H1 (cell line): ENCODE measurements around the gene INHA. TPM values are rescaled to one million over a fixed set of nuclear protein-coding genes. Genes with fewer than 3 reads are reported as not detected.

ENCODE experiments used
- CREB1 ChIP-seq: IDR thresholded peaks from 2 replicates; pipeline ENCODE4 v1.6.1; 2012; ENCODE audit warnings: inconsistent platforms
- E2F6 ChIP-seq: IDR thresholded peaks from 2 replicates; pipeline ENCODE4 v1.6.1; 2012; ENCODE audit warnings: inconsistent platforms
- EZH2 ChIP-seq: fragments of 200-600 bp; sonication (generic); IDR thresholded peaks from 2 replicates; pipeline ENCODE4 v1.7.1; 2012; ENCODE audit warnings: low read depth, mild to moderate bottlenecking, moderate library complexity, low read length, inconsistent platforms; ENCODE audit not compliant: severe bottlenecking
- PHF8 ChIP-seq: fragments of 200-600 bp; sonication (generic); conservative IDR thresholded peaks from 2 replicates; pipeline ENCODE4 v1.7.1; 2012; ENCODE audit warnings: low read depth, mild to moderate bottlenecking, inconsistent platforms, low read length, moderate library complexity
- RAD21 ChIP-seq, 2 experiments: IDR thresholded peaks in 1 of 2; conservative IDR thresholded peaks in 1 of 2; 2 replicates each; pipeline ENCODE4 v1.6.1; 2011; ENCODE audit warnings: low read depth in 2 of 2, low read length in 2 of 2, improper control_type of control experiment in 1 of 2, inconsistent platforms in 1 of 2, mild to moderate bottlenecking in 1 of 2, moderate library complexity in 1 of 2
- RFX5 ChIP-seq: IDR thresholded peaks from 2 replicates; pipeline ENCODE4 v1.6.1; 2011; ENCODE audit warnings: low read depth, low read length, improper control_type of control experiment, borderline replicate concordance
- SP1 ChIP-seq: IDR thresholded peaks from 2 replicates; pipeline ENCODE4 v1.6.1; 2011; ENCODE audit warnings: low read depth, low read length
- ZNF274 ChIP-seq: IDR thresholded peaks from 2 replicates; pipeline ENCODE4 v1.7.0; 2012; ENCODE audit warnings: low read length, borderline replicate concordance; ENCODE audit errors: extremely low read depth
- polyA plus RNA-seq, 7 experiments: library from polyadenylated mRNA; depleted of rRNA in 3 of 7; stranded (reverse) in 5 of 7; unstranded in 2 of 7; fragments of >200 nt in 5 of 7; fragments of 200-250 nt in 2 of 7; gene quantifications; 1 replicate in 5 of 7; 2 replicates in 1 of 7; 4 replicates in 1 of 7; pipeline versions ENCODE4 v1.2.1 to v1.2.3, GENCODE V29; 2011 to 2013; ENCODE audit warnings: missing spikeins in 2 of 7, mixed read lengths in 2 of 7
- total RNA-seq: library from RNA; stranded (reverse); fragmentation: NEBNext Ultra II Directional; extraction: Animal tissue kit (Norgen Biotek cat#: 25700); gene quantifications from 2 replicates; pipeline ENCODE4 v1.2.1, GENCODE V29; 2021
- TF ChIP-seq, protein P1 (sequence below): fragments of 300-600 bp; sonication (generic); IDR thresholded peaks from 2 replicates; pipeline ENCODE4 v1.7.1; 2012; ENCODE audit warnings: low read length, moderate library complexity, mild to moderate bottlenecking, inconsistent platforms; ENCODE audit not compliant: insufficient replicate concordance

Gene INHA
- total and polyA plus RNA-seq, 2 of the 8 experiments (the other 6 are each of a cell fraction or from before 2014, with no cell fraction given) = 0.65 to 2.7 TPM

DNA sequence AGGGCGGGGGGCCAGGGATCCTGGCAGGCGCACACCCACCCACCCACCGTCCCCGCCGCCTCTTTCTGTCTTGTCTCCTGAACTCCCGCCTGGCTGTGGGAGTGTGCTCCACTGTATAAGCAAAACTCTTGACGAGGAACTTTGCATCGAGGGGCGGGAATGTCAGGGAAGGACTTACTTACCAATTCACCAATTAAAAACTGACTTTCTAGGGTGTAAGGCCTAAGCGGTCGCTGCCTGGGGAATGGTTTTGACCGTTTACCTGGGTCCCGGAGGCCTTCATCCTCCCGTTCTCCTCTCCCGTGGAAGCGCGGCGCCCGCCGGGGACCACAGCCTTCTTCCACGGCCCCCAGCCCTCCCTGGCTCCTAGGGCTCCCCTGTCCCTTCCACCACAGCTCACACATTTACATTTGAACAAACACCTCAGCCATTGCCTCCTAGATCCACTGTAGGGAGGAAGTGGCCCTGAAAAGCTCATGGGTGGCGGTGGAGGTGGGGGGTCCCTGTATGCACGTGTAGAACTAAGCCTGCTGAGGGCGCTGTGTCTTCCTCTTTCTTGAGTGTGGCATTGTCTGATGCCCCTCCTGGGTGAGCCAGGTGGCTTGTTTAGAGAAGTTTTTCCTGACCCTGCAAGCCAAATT lies 49.0 kb upstream of the INHA start (continued):
- TF ChIP-seq, protein P1, sequence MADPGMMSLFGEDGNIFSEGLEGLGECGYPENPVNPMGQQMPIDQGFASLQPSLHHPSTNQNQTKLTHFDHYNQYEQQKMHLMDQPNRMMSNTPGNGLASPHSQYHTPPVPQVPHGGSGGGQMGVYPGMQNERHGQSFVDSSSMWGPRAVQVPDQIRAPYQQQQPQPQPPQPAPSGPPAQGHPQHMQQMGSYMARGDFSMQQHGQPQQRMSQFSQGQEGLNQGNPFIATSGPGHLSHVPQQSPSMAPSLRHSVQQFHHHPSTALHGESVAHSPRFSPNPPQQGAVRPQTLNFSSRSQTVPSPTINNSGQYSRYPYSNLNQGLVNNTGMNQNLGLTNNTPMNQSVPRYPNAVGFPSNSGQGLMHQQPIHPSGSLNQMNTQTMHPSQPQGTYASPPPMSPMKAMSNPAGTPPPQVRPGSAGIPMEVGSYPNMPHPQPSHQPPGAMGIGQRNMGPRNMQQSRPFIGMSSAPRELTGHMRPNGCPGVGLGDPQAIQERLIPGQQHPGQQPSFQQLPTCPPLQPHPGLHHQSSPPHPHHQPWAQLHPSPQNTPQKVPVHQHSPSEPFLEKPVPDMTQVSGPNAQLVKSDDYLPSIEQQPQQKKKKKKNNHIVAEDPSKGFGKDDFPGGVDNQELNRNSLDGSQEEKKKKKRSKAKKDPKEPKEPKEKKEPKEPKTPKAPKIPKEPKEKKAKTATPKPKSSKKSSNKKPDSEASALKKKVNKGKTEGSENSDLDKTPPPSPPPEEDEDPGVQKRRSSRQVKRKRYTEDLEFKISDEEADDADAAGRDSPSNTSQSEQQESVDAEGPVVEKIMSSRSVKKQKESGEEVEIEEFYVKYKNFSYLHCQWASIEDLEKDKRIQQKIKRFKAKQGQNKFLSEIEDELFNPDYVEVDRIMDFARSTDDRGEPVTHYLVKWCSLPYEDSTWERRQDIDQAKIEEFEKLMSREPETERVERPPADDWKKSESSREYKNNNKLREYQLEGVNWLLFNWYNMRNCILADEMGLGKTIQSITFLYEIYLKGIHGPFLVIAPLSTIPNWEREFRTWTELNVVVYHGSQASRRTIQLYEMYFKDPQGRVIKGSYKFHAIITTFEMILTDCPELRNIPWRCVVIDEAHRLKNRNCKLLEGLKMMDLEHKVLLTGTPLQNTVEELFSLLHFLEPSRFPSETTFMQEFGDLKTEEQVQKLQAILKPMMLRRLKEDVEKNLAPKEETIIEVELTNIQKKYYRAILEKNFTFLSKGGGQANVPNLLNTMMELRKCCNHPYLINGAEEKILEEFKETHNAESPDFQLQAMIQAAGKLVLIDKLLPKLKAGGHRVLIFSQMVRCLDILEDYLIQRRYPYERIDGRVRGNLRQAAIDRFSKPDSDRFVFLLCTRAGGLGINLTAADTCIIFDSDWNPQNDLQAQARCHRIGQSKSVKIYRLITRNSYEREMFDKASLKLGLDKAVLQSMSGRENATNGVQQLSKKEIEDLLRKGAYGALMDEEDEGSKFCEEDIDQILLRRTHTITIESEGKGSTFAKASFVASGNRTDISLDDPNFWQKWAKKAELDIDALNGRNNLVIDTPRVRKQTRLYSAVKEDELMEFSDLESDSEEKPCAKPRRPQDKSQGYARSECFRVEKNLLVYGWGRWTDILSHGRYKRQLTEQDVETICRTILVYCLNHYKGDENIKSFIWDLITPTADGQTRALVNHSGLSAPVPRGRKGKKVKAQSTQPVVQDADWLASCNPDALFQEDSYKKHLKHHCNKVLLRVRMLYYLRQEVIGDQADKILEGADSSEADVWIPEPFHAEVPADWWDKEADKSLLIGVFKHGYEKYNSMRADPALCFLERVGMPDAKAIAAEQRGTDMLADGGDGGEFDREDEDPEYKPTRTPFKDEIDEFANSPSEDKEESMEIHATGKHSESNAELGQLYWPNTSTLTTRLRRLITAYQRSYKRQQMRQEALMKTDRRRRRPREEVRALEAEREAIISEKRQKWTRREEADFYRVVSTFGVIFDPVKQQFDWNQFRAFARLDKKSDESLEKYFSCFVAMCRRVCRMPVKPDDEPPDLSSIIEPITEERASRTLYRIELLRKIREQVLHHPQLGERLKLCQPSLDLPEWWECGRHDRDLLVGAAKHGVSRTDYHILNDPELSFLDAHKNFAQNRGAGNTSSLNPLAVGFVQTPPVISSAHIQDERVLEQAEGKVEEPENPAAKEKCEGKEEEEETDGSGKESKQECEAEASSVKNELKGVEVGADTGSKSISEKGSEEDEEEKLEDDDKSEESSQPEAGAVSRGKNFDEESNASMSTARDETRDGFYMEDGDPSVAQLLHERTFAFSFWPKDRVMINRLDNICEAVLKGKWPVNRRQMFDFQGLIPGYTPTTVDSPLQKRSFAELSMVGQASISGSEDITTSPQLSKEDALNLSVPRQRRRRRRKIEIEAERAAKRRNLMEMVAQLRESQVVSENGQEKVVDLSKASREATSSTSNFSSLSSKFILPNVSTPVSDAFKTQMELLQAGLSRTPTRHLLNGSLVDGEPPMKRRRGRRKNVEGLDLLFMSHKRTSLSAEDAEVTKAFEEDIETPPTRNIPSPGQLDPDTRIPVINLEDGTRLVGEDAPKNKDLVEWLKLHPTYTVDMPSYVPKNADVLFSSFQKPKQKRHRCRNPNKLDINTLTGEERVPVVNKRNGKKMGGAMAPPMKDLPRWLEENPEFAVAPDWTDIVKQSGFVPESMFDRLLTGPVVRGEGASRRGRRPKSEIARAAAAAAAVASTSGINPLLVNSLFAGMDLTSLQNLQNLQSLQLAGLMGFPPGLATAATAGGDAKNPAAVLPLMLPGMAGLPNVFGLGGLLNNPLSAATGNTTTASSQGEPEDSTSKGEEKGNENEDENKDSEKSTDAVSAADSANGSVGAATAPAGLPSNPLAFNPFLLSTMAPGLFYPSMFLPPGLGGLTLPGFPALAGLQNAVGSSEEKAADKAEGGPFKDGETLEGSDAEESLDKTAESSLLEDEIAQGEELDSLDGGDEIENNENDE = no peak
- TF ChIP-seq SP1 (no peak), E2F6 (no peak), EZH2 (peak; percentile 45), CREB1 (peak; percentile 52), RFX5 (no peak), ZNF274 (no peak), RAD21 (IDR thresholded peaks at IDR 0.05 in 1 of 2, conservative IDR thresholded peaks at IDR 0.05 in 1 of 2; ENCODE audit: low read depth in 2 of 2, low read length in 2 of 2) (peak; percentile 13 to 40; a peak in 2 of 4 replicates), PHF8 (no peak)
